Neural progenitor cell (in vitro differentiated cells): Measurements from ENCODE around the gene IQCH. TPM values are rescaled to one million over a fixed set of nuclear protein-coding genes. Genes with fewer than 3 reads are reported as not detected.
A peak's percentile ranks its signal among the peaks of the same experiment; 100 is the strongest.

Experiments used
- DNase-seq: peaks from one replicate; pipeline ENCODE4 v3.0.0-alpha.2; 2016; ENCODE audit warnings: low spot score
- H2AFZ ChIP-seq: fragments of 200-600 bp; sonication (generic); replicated peaks from 2 replicates; pipeline ENCODE4 v1.6.1; 2016; ENCODE audit warnings: antibody characterized with exemption
- H3F3A ChIP-seq: fragments of 200-600 bp; sonication (generic); 2 replicates; pipeline ENCODE4 v1.6.1; 2016; ENCODE audit warnings: antibody characterized with exemption, low read depth
- H3K27ac ChIP-seq: fragments of 200-600 bp; sonication (generic); 2 replicates; pipeline ENCODE4 v1.5.1; 2016; ENCODE audit warnings: mild to moderate bottlenecking
- H3K27me3 ChIP-seq: fragments of 200-600 bp; sonication (generic); 2 replicates; pipeline ENCODE4 v1.6.1; 2016; ENCODE audit warnings: mild to moderate bottlenecking, moderate library complexity
- H3K36me3 ChIP-seq: fragments of 200-600 bp; sonication (generic); 2 replicates; pipeline ENCODE4 v1.5.1; 2016
- H3K4me1 ChIP-seq: fragments of 200-600 bp; sonication (generic); 2 replicates; pipeline ENCODE4 v1.6.1; 2016; ENCODE audit warnings: mixed run types
- H3K4me2 ChIP-seq: fragments of 200-600 bp; sonication (generic); 2 replicates; pipeline ENCODE4 v1.6.1; 2016
- H3K4me3 ChIP-seq: fragments of 200-600 bp; sonication (generic); 2 replicates; pipeline ENCODE4 v1.5.1; 2016
- H3K79me2 ChIP-seq: fragments of 200-600 bp; sonication (generic); 2 replicates; pipeline ENCODE4 v1.6.1; 2016; ENCODE audit warnings: low read depth
- H3K9ac ChIP-seq: fragments of 200-600 bp; sonication (generic); 2 replicates; pipeline ENCODE4 v1.6.1; 2016
- H3K9me3 ChIP-seq: fragments of 200-600 bp; sonication (generic); 2 replicates; pipeline ENCODE4 v1.5.1; 2016; ENCODE audit warnings: low read depth
- H4K20me1 ChIP-seq: fragments of 200-600 bp; sonication (generic); 2 replicates; pipeline ENCODE4 v1.6.1; 2016; ENCODE audit warnings: low read depth
- H3K27ac Mint-ChIP-seq: 3 replicates; pipeline ENCODE4 v1.8.0; 2021; ENCODE audit warnings: mixed read lengths
- H3K27me3 Mint-ChIP-seq: 2 replicates; pipeline ENCODE4 v1.8.0; 2022; ENCODE audit warnings: low read depth, mild to moderate bottlenecking, inconsistent platforms, moderate library complexity, mixed read lengths; ENCODE audit not compliant: insufficient read depth
- H3K36me3 Mint-ChIP-seq: 3 replicates; pipeline ENCODE4 v1.8.0; 2021; ENCODE audit warnings: mixed read lengths
- H3K4me1 Mint-ChIP-seq: 3 replicates; pipeline ENCODE4 v1.8.0; 2021; ENCODE audit warnings: mixed read lengths
- H3K4me3 Mint-ChIP-seq: 3 replicates; pipeline ENCODE4 v1.8.0; 2021; ENCODE audit warnings: mild to moderate bottlenecking, moderate library complexity, mixed read lengths
- H3K9me3 Mint-ChIP-seq: 3 replicates; pipeline ENCODE4 v1.8.0; 2020; ENCODE audit warnings: mixed read lengths
- CTCF ChIP-seq: fragments of 200-600 bp; sonication (generic); IDR thresholded peaks from 2 replicates; pipeline ENCODE4 v1.5.1; 2017; ENCODE audit warnings: antibody characterized with exemption, mild to moderate bottlenecking
- EZH2 ChIP-seq: fragments of 200-600 bp; sonication (generic); IDR thresholded peaks from 2 replicates; pipeline ENCODE4 v1.6.1; 2017; ENCODE audit warnings: antibody characterized with exemption, mild to moderate bottlenecking, moderate library complexity
- EZH2phosphoT487 ChIP-seq: fragments of 200-600 bp; sonication (generic); IDR thresholded peaks from 2 replicates; pipeline ENCODE4 v1.6.1; 2017; ENCODE audit warnings: antibody characterized with exemption
- total RNA-seq: library from RNA; depleted of rRNA; stranded (reverse); fragments of >200 nt; gene quantifications from 2 replicates; pipeline ENCODE4 v1.2.3, GENCODE V29; 2015; ENCODE audit warnings: low replicate concordance

Gene IQCH
- total RNA-seq, 1 donor from 2014 or later: 21.0 TPM

- Mint-ChIP-seq H3K27ac (no peak overlapping the region), H3K4me1 (peaks cover 13% of the 10 kb centered on the region), H3K36me3 (peaks cover 8% of the 10 kb centered on the region), H3K4me3 (no peak overlapping the region), H3K9me3 (no peaks in the 10 kb centered on the region), H3K27me3 (no peaks in the 10 kb centered on the region)
- Histone ChIP-seq H2AFZ (no peak overlapping the region), H3F3A (peaks cover 7% of the 10 kb centered on the region), H3K9ac (no peak overlapping the region), H3K27me3 (no peaks in the 10 kb centered on the region), H3K4me2 (no peak overlapping the region), H3K4me1 (peaks cover 17% of the 10 kb centered on the region), H4K20me1 (peaks cover 22% of the 10 kb centered on the region), H3K36me3 (no peaks in the 10 kb centered on the region), H3K27ac (no peak overlapping the region), H3K79me2 (peaks cover 77% of the 10 kb centered on the region), H3K9me3 (no peaks in the 10 kb centered on the region), H3K4me3 (no peak overlapping the region)
- peak; percentile 44 for TF ChIP-seq CTCF
- no peak for TF ChIP-seq EZH2
- TF ChIP-seq EZH2phosphoT487: no peak
- DNase-seq: no peak
Observed at GRCh38 chr15:67240235-67241131, 14.1 kb upstream of the IQCH start.

- no peak overlapping the region for H3K27ac ChIP-seq
- no peaks in the 10 kb centered on the region for H3K27me3 ChIP-seq
- Mint-ChIP-seq H3K9me3 (peaks cover 3% of the 10 kb centered on the region), H3K4me1 (peaks cover 13% of the 10 kb centered on the region), H3K27me3 (no peaks in the 10 kb centered on the region), H3K4me3 (no peak overlapping the region), H3K36me3 (peaks cover 11% of the 10 kb centered on the region), H3K27ac (no peak overlapping the region)
- peaks cover 85% of the 10 kb centered on the region for H3K79me2 ChIP-seq
- no peak overlapping the region for H3K4me3 ChIP-seq
- no peak for TF ChIP-seq EZH2
- no peak for TF ChIP-seq CTCF
- no peak for TF ChIP-seq EZH2phosphoT487
- H3K4me1 ChIP-seq: peaks cover 17% of the 10 kb centered on the region
- H4K20me1 ChIP-seq: peaks cover 22% of the 10 kb centered on the region
- peaks cover 7% of the 10 kb centered on the region for H3F3A ChIP-seq
- H3K9me3 ChIP-seq: no peaks in the 10 kb centered on the region
- H3K4me2 ChIP-seq: no peak overlapping the region
- no peak overlapping the region for H3K9ac ChIP-seq
- H3K36me3 ChIP-seq: no peaks in the 10 kb centered on the region
- H2AFZ ChIP-seq: no peak overlapping the region
- DNase-seq: peak; percentile 13
Observed at GRCh38 chr15:67241132-67241855, 13.3 kb upstream of the IQCH start.

- Histone ChIP-seq H3K27me3 (no peaks in the 10 kb centered on the region), H3K4me2 (no peak overlapping the region), H3K79me2 (peaks cover 88% of the 10 kb centered on the region), H3K27ac (no peak overlapping the region), H3K9ac (no peak overlapping the region), H3K36me3 (no peaks in the 10 kb centered on the region), H3F3A (peaks cover 7% of the 10 kb centered on the region), H3K4me1 (peaks cover 17% of the 10 kb centered on the region), H4K20me1 (peaks cover 22% of the 10 kb centered on the region), H3K4me3 (no peak overlapping the region), H2AFZ (no peak overlapping the region), H3K9me3 (no peaks in the 10 kb centered on the region)
- TF ChIP-seq EZH2: no peak
- TF ChIP-seq CTCF: no peak
- no peak for TF ChIP-seq EZH2phosphoT487
- Mint-ChIP-seq H3K4me1 (peaks cover 13% of the 10 kb centered on the region), H3K27me3 (no peaks in the 10 kb centered on the region), H3K9me3 (peaks cover 5% of the 10 kb centered on the region), H3K36me3 (peaks cover 16% of the 10 kb centered on the region), H3K27ac (no peak overlapping the region), H3K4me3 (no peak overlapping the region)
- no peak for DNase-seq
Observed at GRCh38 chr15:67242708-67243111, 11.9 kb upstream of the IQCH start.
